Measurements from ENCODE around the gene RGS8.

RGS8 gene

GRCh38 chr1:182639330-182639729 is 45.1 kb downstream of the RGS8 start:
- no peak for DNase-seq (ENCODE audit: low read depth in 2 of 2)

- DNase-seq (ENCODE audit: low read depth in 2 of 2) = no peak
Measured at GRCh38 chr1:182637769-182638168, 46.6 kb downstream of the RGS8 start.

- no peak for DNase-seq (ENCODE audit: low read depth in 2 of 2)
Measured at GRCh38 chr1:182635871-182636270, 48.5 kb downstream of the RGS8 start.
